HepG2 (cell line): Measurements from ENCODE around the gene MAGED4.
"Not testable (repeated sequence)": the region's sequence is repeated elsewhere in the genome, so short reads cannot be mapped to it uniquely, and the experiment has no call there.

Experiments
- ARHGAP35 ChIP-seq: sonication (generic); formaldehyde crosslinking; IDR thresholded peaks from 2 replicates; pipeline ENCODE4 v1.9.0; 2022; ENCODE audit warnings: mild to moderate bottlenecking, inconsistent platforms, moderate library complexity, missing genetic modification reagents, borderline replicate concordance
- ARNT ChIP-seq: fragments of 450-650 bp; IDR thresholded peaks from 2 replicates; pipeline ENCODE4 v1.6.1; 2017
- CENPBD1 ChIP-seq: sonication (generic); formaldehyde crosslinking; IDR thresholded peaks from 2 replicates; pipeline ENCODE4 v1.8.0; 2022; ENCODE audit warnings: missing genetic modification reagents, low read depth, mild to moderate bottlenecking, borderline replicate concordance
- EZH2 ChIP-seq: conservative IDR thresholded peaks from 2 replicates; pipeline ENCODE4 v1.6.1; 2012; ENCODE audit warnings: mild to moderate bottlenecking, low read depth, low read length, moderate library complexity
- GLI4 ChIP-seq: sonication (generic); formaldehyde crosslinking; IDR thresholded peaks from 2 replicates; pipeline ENCODE4 v1.5.1; 2020; ENCODE audit warnings: missing genetic modification reagents, mild to moderate bottlenecking, moderate library complexity, borderline replicate concordance
- HNF1A ChIP-seq, 2 experiments: sonication (generic) in 1 of 2; formaldehyde crosslinking in 1 of 2; IDR thresholded peaks; 2 replicates each; pipeline versions ENCODE4 v1.4.0 to v1.6.1; 2016 to 2020; ENCODE audit warnings: borderline replicate concordance in 1 of 2, low read depth in 1 of 2, mild to moderate bottlenecking in 1 of 2, missing genetic modification reagents in 1 of 2
- NR0B2 ChIP-seq: sonication (generic); formaldehyde crosslinking; IDR thresholded peaks from 2 replicates; pipeline ENCODE4 v1.4.0; 2020; ENCODE audit warnings: mild to moderate bottlenecking, missing genetic modification reagents
- RAD51 ChIP-seq: fragments of 450-650 bp; IDR thresholded peaks from 2 replicates; pipeline ENCODE4 v1.6.1; 2016; ENCODE audit warnings: borderline replicate concordance
- SRSF1 ChIP-seq: fragments of 200-400 bp; formaldehyde crosslinking; optimal IDR thresholded peaks from 2 replicates; pipeline ENCODE3; 2017; ENCODE audit warnings: mild to moderate bottlenecking, low read depth, low read length, moderate library complexity
- TCF7L2 ChIP-seq: IDR thresholded peaks from 2 replicates; pipeline ENCODE4 v1.6.1; 2011; ENCODE audit warnings: mild to moderate bottlenecking, low read depth, low read length, moderate library complexity
- ZNF274 ChIP-seq: sonication (generic); formaldehyde crosslinking; IDR thresholded peaks from 2 replicates; pipeline ENCODE4 v1.5.1; 2020; ENCODE audit warnings: mild to moderate bottlenecking, missing genetic modification reagents
- ZNF501 ChIP-seq: sonication (generic); formaldehyde crosslinking; IDR thresholded peaks from 2 replicates; pipeline ENCODE4 v1.5.1; 2020; ENCODE audit warnings: mild to moderate bottlenecking, moderate library complexity, missing genetic modification reagents
- ZNF704 ChIP-seq: sonication (generic); formaldehyde crosslinking; IDR thresholded peaks from 2 replicates; pipeline ENCODE4 v1.8.1; 2023; ENCODE audit warnings: mild to moderate bottlenecking, inconsistent platforms, moderate library complexity, missing genetic modification reagents, borderline replicate concordance

GRCh38 chrX:52211405-52211804, 26.7 kb downstream of the MAGED4 start:
- not testable (repeated sequence) for TF ChIP-seq EZH2; GLI4 (CRISPR knock-in tag); ZNF501 (CRISPR knock-in tag); SRSF1; RAD51; ZNF274 (CRISPR knock-in tag); ARHGAP35 (CRISPR knock-in tag); ARNT; CENPBD1 (CRISPR knock-in tag); HNF1A (IDR thresholded peaks at IDR 0.05; ENCODE audit: low read depth); HNF1A (CRISPR knock-in tag; IDR thresholded peaks at IDR 0.05; ENCODE audit: borderline replicate concordance); NR0B2; TCF7L2; ZNF704
